ENCODE data around the gene CD6. TPM values are rescaled to one million over a fixed set of nuclear protein-coding genes. Genes with fewer than 3 reads are reported as not detected.

Gene CD6
- total and polyA plus RNA-seq, 10 of the 15 experiments (the other 5 are each of a cell fraction or from before 2014, with no cell fraction given): 0.37 to 17.6 (median 6.2) TPM

- TF ChIP-seq ZBTB4 (CRISPR knock-in tag; IDR thresholded peaks at IDR 0.05): no peak
These were observed 10.7 kb downstream of the CD6 start (continued) for GRCh38 chr11:60982184-60982583.

GRCh38 chr11:60984149-60984548 is 12.7 kb downstream of the CD6 start:
- H4K20me1 ChIP-seq (ENCODE audit: control insufficient read depth, insufficient read depth): no peaks in the 10 kb centered on the region
- H3K36me3 ChIP-seq (ENCODE audit: control insufficient read depth in 2 of 2, insufficient read depth in 2 of 2, low read length in 1 of 2): no peaks in the 10 kb centered on the region
- no peaks in the 10 kb centered on the region for H3K9me3 ChIP-seq (replicated peaks; ENCODE audit: control insufficient read depth, insufficient read depth, low read length)
- H2AFZ ChIP-seq (ENCODE audit: control insufficient read depth, low read depth, low read length): no peak overlapping the region
- RAD21 ChIA-PET (ENCODE audit: unreplicated experiment): no interaction called here
- no peaks in the 10 kb centered on the region for H3K27me3 ChIP-seq (replicated peaks in 1 of 2; ENCODE audit: control insufficient read depth in 2 of 2, insufficient read depth in 2 of 2, low read length in 1 of 2)
- CTCF ChIA-PET: interaction anchor here (0.8 to 0.9 kb wide), 2 partner anchors 17 to 286 kb away, joined by 3 read pairs; no protein-coding TSS in a partner anchor
- H3K27ac ChIP-seq (ENCODE audit: control insufficient read depth, insufficient read depth): no peak overlapping the region
- ATAC-seq (no peak), DNase-seq (ENCODE audit: low read depth, low spot score) (no peak), FAIRE-seq (no peak)
- H3K79me2 ChIP-seq (ENCODE audit: control insufficient read depth, insufficient read depth, low read length): no peaks in the 10 kb centered on the region
- in situ Hi-C loops (cut with MboI): no loop called here
- POLR2A ChIA-PET: no interaction called here
- no TSS peak for BruUV-seq (replicated peaks)
- peaks cover 5% of the 10 kb centered on the region; the same call in 1 of the 2 replicates for H3K4me1 ChIP-seq (ENCODE audit: control insufficient read depth, insufficient read depth, low read length)
- H3K4me2 ChIP-seq (ENCODE audit: control insufficient read depth, insufficient read depth): no peak overlapping the region
- no peak overlapping the region for H3K4me3 ChIP-seq
- SMC1A ChIA-PET (ENCODE audit: uncharacterized antibody, unreplicated experiment): interaction anchor here (1.0 to 1.6 kb wide), 3 partner anchors 11 to 203 kb away, joined by 3 to 7 read pairs (median 3); no protein-coding TSS in a partner anchor
- WGBS (ENCODE audit: insufficient coverage, insufficient replicate concordance, low lambda C conversion rate, missing lambda C conversion rate): 35% methylated on average over 6 of the region's 6 CpGs
- intact Hi-C loops (cut with micrococcal nuclease; ENCODE audit: unreplicated experiment): no loop called here
- H3K9ac ChIP-seq (ENCODE audit: control insufficient read depth, insufficient read depth, low read length): no peak overlapping the region
- TF ChIP-seq HDAC2 (IDR thresholded peaks at IDR 0.05) (no peak), ASH2L (IDR thresholded peaks at IDR 0.05; ENCODE audit: borderline replicate concordance, low read depth) (no peak), MYC (IDR thresholded peaks at IDR 0.05; ENCODE audit: insufficient read depth, insufficient read length, insufficient replicate concordance, low read length, severe bottlenecking) (no peak), TCF7 (IDR thresholded peaks at IDR 0.05; ENCODE audit: borderline replicate concordance) (no peak), ZNF622 (IDR thresholded peaks at IDR 0.05) (no peak), SUPT20H (IDR thresholded peaks at IDR 0.05; ENCODE audit: borderline replicate concordance, control insufficient read depth, low read depth, low read length) (no peak), SIN3A (IDR thresholded peaks at IDR 0.05; ENCODE audit: low read depth, low read length) (no peak), CHD4 (IDR thresholded peaks at IDR 0.05) (no peak), RCOR1 (conservative IDR thresholded peaks at IDR 0.05; ENCODE audit: low read depth, low read length) (no peak), ATF7 (IDR thresholded peaks at IDR 0.05; ENCODE audit: low read depth) (no peak), ESRRA (IDR thresholded peaks at IDR 0.05; ENCODE audit: low read length) (no peak), NR2C2 (IDR thresholded peaks at IDR 0.05; ENCODE audit: borderline replicate concordance, control insufficient read depth, insufficient read length, low read depth) (no peak), EP300 (IDR thresholded peaks at IDR 0.05; ENCODE audit: borderline replicate concordance in 1 of 2, control insufficient read depth in 1 of 2, low read depth in 2 of 2, low read length in 2 of 2) (no peak), REST (IDR thresholded peaks at IDR 0.05; ENCODE audit: low read depth, low read length) (no peak), ATF2 (IDR thresholded peaks at IDR 0.05; ENCODE audit: low read length) (no peak)
